ENCODE data around the gene EPB41L4B. TPM values are rescaled to one million over a fixed set of nuclear protein-coding genes. Genes with fewer than 3 reads are reported as not detected.

Gene EPB41L4B
- total RNA-seq, 1 experiment from 2014 or later = 8.1 TPM

DNA sequence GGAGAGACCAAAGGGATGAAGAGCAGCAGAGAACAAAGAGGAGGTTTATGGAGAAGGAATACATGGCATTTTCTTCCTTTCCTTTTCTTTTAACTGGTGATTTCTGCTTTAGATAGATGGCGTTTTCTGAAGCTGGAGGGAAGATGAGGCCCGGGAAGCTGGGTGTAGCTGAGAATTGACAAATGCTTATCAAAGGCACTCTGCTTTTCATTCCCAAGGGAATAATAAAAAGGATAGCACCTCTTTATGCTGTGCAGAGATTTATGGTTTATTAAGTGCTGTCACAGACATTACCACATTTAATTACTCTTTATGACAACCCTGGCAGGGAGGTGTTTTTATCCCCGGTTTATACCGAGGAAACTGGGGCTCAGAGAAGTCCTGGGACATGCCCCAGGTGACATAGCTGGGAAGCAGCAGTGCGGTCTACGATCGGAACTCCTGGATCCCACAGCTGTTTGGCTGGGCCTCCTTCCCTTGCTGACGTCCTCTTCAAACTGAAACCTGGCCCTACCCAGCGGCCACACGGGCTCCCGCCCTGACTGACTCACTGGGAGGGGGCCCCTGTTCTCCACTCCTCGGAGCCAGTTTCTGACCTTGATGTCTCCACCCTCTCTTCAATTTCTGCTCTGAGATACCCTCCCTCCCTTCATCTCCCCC lies 8.2 kb upstream of the EPB41L4B start:
- Histone ChIP-seq H3K9me3 (ENCODE audit: control insufficient read depth in 1 of 2, insufficient read depth in 1 of 2, low read depth in 1 of 2, low read length in 2 of 2) (no peaks in the 10 kb centered on the region), H3K27ac (ENCODE audit: low read depth, low read length) (no peak overlapping the region), H3K4me2 (ENCODE audit: low read length) (peak overlapping the region; percentile 47), H3K4me3 (replicated peaks in 1 of 2; ENCODE audit: low read depth in 1 of 2, low read length in 2 of 2) (no peak overlapping the region), H3K36me3 (ENCODE audit: control insufficient read depth in 1 of 2, insufficient read depth in 2 of 2, low read length in 2 of 2) (no peaks in the 10 kb centered on the region), H3K4me1 (ENCODE audit: control insufficient read depth in 1 of 2, insufficient read depth in 2 of 2, low read length in 2 of 2) (peaks cover 8 to 23% of the 10 kb centered on the region in 2 experiments), H2AFZ (ENCODE audit: low read depth, low read length, poor library complexity, severe bottlenecking) (peak overlapping the region; percentile 88), H3K27me3 (ENCODE audit: insufficient read depth, low read length) (no peaks in the 10 kb centered on the region), H3K79me2 (ENCODE audit: insufficient read depth, low read length) (no peaks in the 10 kb centered on the region), H3K9me2 (ENCODE audit: insufficient read depth) (no peaks in the 10 kb centered on the region), H3K9ac (ENCODE audit: low read length) (peak overlapping the region; percentile 10; the same call in 1 of the 2 replicates), H4K20me1 (ENCODE audit: insufficient read depth) (no peaks in the 10 kb centered on the region)
- ChIA-PET CTCF (no interaction called here), POLR2A (interaction anchor here (0.8 kb wide), 1 partner anchor 151 kb away, joined by 3 read pairs; no protein-coding TSS in a partner anchor), RAD21 (ENCODE audit: low non-redundant PET in 1 of 2, low total read pairs in 2 of 2, uncharacterized antibody in 2 of 2, unreplicated experiment in 2 of 2) (interaction anchor here (0.7 kb wide), 2 partner anchors 11 to 146 kb away, joined by 3 to 6 read pairs; no protein-coding TSS in a partner anchor)
- ATAC-seq (peak; percentile 82), DNase-seq (ENCODE audit: low read depth, low spot score) (no peak)
- no TSS peak for BruUV-seq (replicated peaks)
- intact Hi-C loops (cut with micrococcal nuclease) = loop anchor here (10.0 kb wide), 1 partner anchor 474 kb away; the partner anchor contains the start of gene ACTL7B
- TF ChIP-seq POLR2AphosphoS5 (IDR thresholded peaks at IDR 0.05; ENCODE audit: low read depth, low read length) = peak; percentile 26; the same call in 1 of the 2 replicates
- no peak for TF ChIP-seq EZH2 (IDR thresholded peaks at IDR 0.05)

DNA sequence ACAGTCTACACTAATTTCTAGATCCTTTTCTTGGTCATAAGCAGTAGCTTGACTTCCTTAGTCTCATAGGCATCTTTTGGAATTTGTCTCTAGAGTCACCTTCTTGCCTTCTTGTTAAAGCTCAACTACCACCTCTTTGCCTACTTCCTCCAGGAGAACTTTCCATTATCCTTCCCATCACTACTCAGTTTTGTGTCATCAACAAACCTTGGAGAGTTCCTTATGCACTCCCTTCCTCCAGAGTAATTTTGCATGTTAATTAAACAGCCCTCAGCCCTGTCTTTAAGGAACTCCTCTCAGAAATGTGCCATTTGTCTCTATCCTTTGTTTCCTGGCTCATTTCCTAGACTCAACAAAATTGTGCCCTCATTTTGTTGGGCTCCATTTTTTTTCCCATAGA lies 4.2 kb upstream of the EPB41L4B start:
- no peaks in the 10 kb centered on the region for H3K9me3 ChIP-seq (ENCODE audit: control insufficient read depth in 1 of 2, insufficient read depth in 1 of 2, low read depth in 1 of 2, low read length in 2 of 2)
- intact Hi-C loops (cut with micrococcal nuclease) = loop anchor here (10.0 kb wide), 1 partner anchor 470 kb away; the partner anchor contains the start of gene ACTL7B
- no peaks in the 10 kb centered on the region for H3K36me3 ChIP-seq (ENCODE audit: control insufficient read depth in 1 of 2, insufficient read depth in 2 of 2, low read length in 2 of 2)
- H3K79me2 ChIP-seq (ENCODE audit: insufficient read depth, low read length) = no peaks in the 10 kb centered on the region
- ChIA-PET CTCF (no interaction called here), RAD21 (ENCODE audit: low non-redundant PET in 1 of 2, low total read pairs in 2 of 2, uncharacterized antibody in 2 of 2, unreplicated experiment in 2 of 2) (no interaction called here), POLR2A (no interaction called here)
- no peak overlapping the region for H3K4me2 ChIP-seq (ENCODE audit: low read length)
- no peak overlapping the region for H3K4me3 ChIP-seq (replicated peaks in 1 of 2; ENCODE audit: low read depth in 1 of 2, low read length in 2 of 2)
- ATAC-seq (no peak), DNase-seq (ENCODE audit: low read depth, low spot score) (no peak)
- H4K20me1 ChIP-seq (ENCODE audit: insufficient read depth) = no peaks in the 10 kb centered on the region
- no peak overlapping the region for H3K27ac ChIP-seq (ENCODE audit: low read depth, low read length)
- peaks cover 3 to 19% of the 10 kb centered on the region in 2 experiments; a peak in 3 of 4 replicates for H3K4me1 ChIP-seq (ENCODE audit: control insufficient read depth in 1 of 2, insufficient read depth in 2 of 2, low read length in 2 of 2)
- H2AFZ ChIP-seq (ENCODE audit: low read depth, low read length, poor library complexity, severe bottlenecking) = no peak overlapping the region
- H3K9ac ChIP-seq (ENCODE audit: low read length) = no peak overlapping the region
- no TSS peak for BruUV-seq (replicated peaks)
- no peaks in the 10 kb centered on the region for H3K27me3 ChIP-seq (ENCODE audit: insufficient read depth, low read length)
- H3K9me2 ChIP-seq (ENCODE audit: insufficient read depth) = no peaks in the 10 kb centered on the region
- TF ChIP-seq MAX (IDR thresholded peaks at IDR 0.05) (no peak), CBX3 (IDR thresholded peaks at IDR 0.05; ENCODE audit: low read depth) (no peak), CTCF (IDR thresholded peaks at IDR 0.05 in 2 of 3, conservative IDR thresholded peaks at IDR 0.05 in 1 of 3; ENCODE audit: borderline replicate concordance in 1 of 3, insufficient read depth in 1 of 3, low read depth in 2 of 3, low read length in 2 of 3) (no peak), ZNF274 (IDR thresholded peaks at IDR 0.05; ENCODE audit: low read depth, low read length) (no peak), EZH2 (IDR thresholded peaks at IDR 0.05) (no peak), TCF7L2 (IDR thresholded peaks at IDR 0.05; ENCODE audit: borderline replicate concordance, extremely low read depth, insufficient read depth, insufficient read length) (no peak), EGR1 (IDR thresholded peaks at IDR 0.05; ENCODE audit: low read depth) (no peak), CEBPB (IDR thresholded peaks at IDR 0.05; ENCODE audit: low read depth) (no peak), SRF (IDR thresholded peaks at IDR 0.05; ENCODE audit: low read depth) (no peak), ELF1 (IDR thresholded peaks at IDR 0.05; ENCODE audit: borderline replicate concordance, low read depth) (no peak), FOSL1 (IDR thresholded peaks at IDR 0.05; ENCODE audit: low read depth) (no peak), SP1 (IDR thresholded peaks at IDR 0.05; ENCODE audit: low read depth) (no peak), EZH2phosphoT487 (IDR thresholded peaks at IDR 0.05; ENCODE audit: borderline replicate concordance) (no peak)
- TF ChIP-seq, protein P1, sequence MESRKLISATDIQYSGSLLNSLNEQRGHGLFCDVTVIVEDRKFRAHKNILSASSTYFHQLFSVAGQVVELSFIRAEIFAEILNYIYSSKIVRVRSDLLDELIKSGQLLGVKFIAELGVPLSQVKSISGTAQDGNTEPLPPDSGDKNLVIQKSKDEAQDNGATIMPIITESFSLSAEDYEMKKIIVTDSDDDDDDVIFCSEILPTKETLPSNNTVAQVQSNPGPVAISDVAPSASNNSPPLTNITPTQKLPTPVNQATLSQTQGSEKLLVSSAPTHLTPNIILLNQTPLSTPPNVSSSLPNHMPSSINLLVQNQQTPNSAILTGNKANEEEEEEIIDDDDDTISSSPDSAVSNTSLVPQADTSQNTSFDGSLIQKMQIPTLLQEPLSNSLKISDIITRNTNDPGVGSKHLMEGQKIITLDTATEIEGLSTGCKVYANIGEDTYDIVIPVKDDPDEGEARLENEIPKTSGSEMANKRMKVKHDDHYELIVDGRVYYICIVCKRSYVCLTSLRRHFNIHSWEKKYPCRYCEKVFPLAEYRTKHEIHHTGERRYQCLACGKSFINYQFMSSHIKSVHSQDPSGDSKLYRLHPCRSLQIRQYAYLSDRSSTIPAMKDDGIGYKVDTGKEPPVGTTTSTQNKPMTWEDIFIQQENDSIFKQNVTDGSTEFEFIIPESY (IDR thresholded peaks at IDR 0.05; ENCODE audit: extremely low read depth, insufficient replicate concordance, low read length) = no peak
